Measurements from ENCODE around the gene DOCK3.
"Not testable (repeated sequence)": the region's sequence is repeated elsewhere in the genome, so short reads cannot be mapped to it uniquely, and the experiment has no call there.

The DOCK3 gene

GRCh38 chr3:50885070-50885850 is 210.5 kb downstream of the DOCK3 start:
- DNase-seq (ENCODE audit: low spot score): no peak

GRCh38 chr3:50890688-50891344 is 216.1 kb downstream of the DOCK3 start:
- DNase-seq (ENCODE audit: low spot score): no peak

- DNase-seq (ENCODE audit: low spot score): not testable (repeated sequence)
Observed at GRCh38 chr3:50901097-50901496, 226.4 kb downstream of the DOCK3 start.

- DNase-seq (ENCODE audit: low spot score): no peak
Observed at GRCh38 chr3:50912746-50913145, 238.0 kb downstream of the DOCK3 start.

GRCh38 chr3:50913260-50913659 is 238.5 kb downstream of the DOCK3 start:
- DNase-seq (ENCODE audit: low spot score): no peak

GRCh38 chr3:50922071-50922470 is 247.3 kb downstream of the DOCK3 start:
- DNase-seq (ENCODE audit: low spot score): not testable (repeated sequence)

GRCh38 chr3:50923955-50924354 is 249.2 kb downstream of the DOCK3 start:
- no peak for DNase-seq (ENCODE audit: low spot score)

GRCh38 chr3:50924638-50925037 is 249.9 kb downstream of the DOCK3 start:
- no peak for DNase-seq (ENCODE audit: low spot score)

GRCh38 chr3:50926868-50927267 is 252.1 kb downstream of the DOCK3 start:
- no peak for DNase-seq (ENCODE audit: low spot score)

- DNase-seq (ENCODE audit: low spot score): no peak
Observed at GRCh38 chr3:50930371-50931208, 255.9 kb downstream of the DOCK3 start.

- not testable (repeated sequence) for DNase-seq (ENCODE audit: low spot score)
Observed at GRCh38 chr3:50932918-50933317, 258.2 kb downstream of the DOCK3 start.

GRCh38 chr3:50936389-50936788 is 261.7 kb downstream of the DOCK3 start:
- no peak for DNase-seq (ENCODE audit: low spot score)

GRCh38 chr3:50947419-50947818 is 272.7 kb downstream of the DOCK3 start:
- no peak for DNase-seq (ENCODE audit: low spot score)

- DNase-seq (ENCODE audit: low spot score): no peak
Observed at GRCh38 chr3:50950591-50950990, 275.9 kb downstream of the DOCK3 start.

GRCh38 chr3:50953825-50954414 is 279.2 kb downstream of the DOCK3 start:
- no peak for DNase-seq (ENCODE audit: low spot score)

- DNase-seq (ENCODE audit: low spot score): no peak
Observed at GRCh38 chr3:50961386-50961785, 286.7 kb downstream of the DOCK3 start.

GRCh38 chr3:50971487-50971924 is 296.8 kb downstream of the DOCK3 start:
- peak; percentile 79 for DNase-seq (ENCODE audit: low spot score)

- no peak for DNase-seq (ENCODE audit: low spot score)
Observed at GRCh38 chr3:50972029-50972428, 297.3 kb downstream of the DOCK3 start.

GRCh38 chr3:50978586-50978985 is 303.9 kb downstream of the DOCK3 start:
- DNase-seq (ENCODE audit: low spot score): not testable (repeated sequence)

- DNase-seq (ENCODE audit: low spot score): no peak
Observed at GRCh38 chr3:50978991-50979667, 304.4 kb downstream of the DOCK3 start.

- DNase-seq (ENCODE audit: low spot score): no peak
Observed at GRCh38 chr3:50982540-50983325, 308.0 kb downstream of the DOCK3 start.

All from CD4-positive, alpha-beta T cell treated with Interleukin-2 at 100 ng/mL for 4 hours (primary cell).